M059J (cell line): ENCODE measurements around the gene TMEM121. TPM values are rescaled to one million over a fixed set of nuclear protein-coding genes. Genes with fewer than 3 reads are reported as not detected.
A peak's percentile ranks its signal among the peaks of the same experiment; 100 is the strongest.
"Not testable (repeated sequence)": the region's sequence is repeated elsewhere in the genome, so short reads cannot be mapped to it uniquely, and the experiment has no call there.

Experiments used
- DNase-seq: peaks from one replicate; pipeline ENCODE4 v3.0.0-alpha.2; 2012; ENCODE audit warnings: low read depth
- total RNA-seq: library from RNA; depleted of rRNA; stranded (reverse); fragments of >200 nt; shearing (Covaris generic); gene quantifications from 2 replicates; pipeline ENCODE4 v1.2.3, GENCODE V29; 2014

The TMEM121 gene
- total RNA-seq, 1 experiment from 2014 or later: 5.4 TPM

DNA sequence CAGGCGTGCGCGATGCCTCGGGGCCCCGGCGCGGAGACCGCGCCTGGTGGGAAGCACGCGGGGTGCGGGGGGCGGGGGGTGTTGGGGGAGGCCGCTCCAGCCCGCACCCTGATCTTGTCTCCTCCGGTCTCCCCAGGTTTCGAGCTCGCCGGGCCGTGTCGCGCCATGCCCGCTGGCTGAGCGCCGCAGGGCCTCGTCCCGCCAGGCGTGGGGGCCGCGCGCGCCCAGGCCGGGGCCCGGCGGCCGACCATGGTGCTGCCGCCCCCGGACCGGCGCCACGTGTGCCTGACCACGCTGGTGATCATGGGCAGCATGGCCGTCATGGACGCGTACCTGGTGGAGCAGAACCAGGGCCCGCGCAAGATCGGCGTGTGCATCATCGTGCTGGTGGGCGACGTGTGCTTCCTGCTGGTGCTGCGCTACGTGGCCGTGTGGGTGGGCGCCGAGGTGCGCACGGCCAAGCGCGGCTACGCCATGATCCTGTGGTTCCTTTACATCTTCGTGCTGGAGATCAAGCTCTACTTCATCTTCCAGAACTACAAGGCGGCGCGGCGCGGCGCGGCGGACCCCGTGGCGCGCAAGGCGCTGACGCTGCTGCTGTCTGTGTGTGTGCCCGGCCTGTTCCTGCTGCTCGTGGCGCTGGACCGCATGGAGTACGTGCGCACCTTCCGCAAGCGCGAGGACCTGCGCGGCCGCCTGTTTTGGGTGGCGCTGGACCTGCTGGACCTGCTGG is 2.4 kb downstream of the TMEM121 start:
- DNase-seq: no peak

DNA sequence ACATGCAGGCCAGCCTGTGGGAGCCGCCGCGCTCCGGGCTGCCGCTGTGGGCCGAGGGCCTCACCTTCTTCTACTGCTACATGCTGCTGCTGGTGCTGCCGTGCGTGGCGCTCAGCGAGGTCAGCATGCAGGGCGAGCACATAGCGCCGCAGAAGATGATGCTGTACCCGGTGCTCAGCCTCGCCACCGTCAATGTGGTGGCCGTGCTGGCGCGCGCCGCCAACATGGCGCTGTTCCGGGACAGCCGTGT is 2.9 kb downstream of the TMEM121 start:
- DNase-seq: no peak

DNA sequence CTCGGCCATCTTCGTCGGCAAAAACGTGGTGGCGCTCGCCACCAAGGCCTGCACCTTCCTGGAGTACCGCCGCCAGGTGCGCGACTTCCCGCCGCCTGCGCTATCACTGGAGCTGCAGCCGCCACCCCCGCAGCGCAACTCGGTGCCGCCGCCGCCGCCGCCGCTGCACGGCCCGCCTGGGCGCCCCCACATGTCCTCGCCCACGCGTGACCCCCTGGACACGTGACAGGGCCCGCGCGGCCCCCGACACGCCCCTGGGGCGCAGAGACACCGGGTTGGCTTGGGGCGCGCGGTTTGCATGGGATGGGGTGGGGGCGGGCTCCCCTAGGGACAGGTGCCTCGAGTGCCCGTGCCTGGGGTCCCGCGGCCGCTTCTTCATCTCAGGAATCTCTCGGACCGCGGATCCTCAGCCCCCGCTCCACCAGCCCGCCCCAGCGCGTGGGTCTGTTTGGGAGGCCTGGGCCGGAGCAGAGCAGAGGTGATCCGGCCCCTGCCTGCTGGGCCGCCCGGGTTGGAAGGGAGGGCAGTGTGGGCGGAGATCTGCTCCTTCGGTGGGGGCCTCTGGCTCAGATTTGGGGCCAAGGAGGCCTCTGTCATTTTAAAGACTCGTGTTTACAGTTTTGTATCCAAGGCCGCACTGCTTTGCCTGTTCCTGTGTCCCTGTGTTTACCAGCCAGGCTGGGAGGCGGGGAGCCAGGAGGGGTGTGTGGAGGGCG is 3.3 kb downstream of the TMEM121 start:
- no peak for DNase-seq

DNA sequence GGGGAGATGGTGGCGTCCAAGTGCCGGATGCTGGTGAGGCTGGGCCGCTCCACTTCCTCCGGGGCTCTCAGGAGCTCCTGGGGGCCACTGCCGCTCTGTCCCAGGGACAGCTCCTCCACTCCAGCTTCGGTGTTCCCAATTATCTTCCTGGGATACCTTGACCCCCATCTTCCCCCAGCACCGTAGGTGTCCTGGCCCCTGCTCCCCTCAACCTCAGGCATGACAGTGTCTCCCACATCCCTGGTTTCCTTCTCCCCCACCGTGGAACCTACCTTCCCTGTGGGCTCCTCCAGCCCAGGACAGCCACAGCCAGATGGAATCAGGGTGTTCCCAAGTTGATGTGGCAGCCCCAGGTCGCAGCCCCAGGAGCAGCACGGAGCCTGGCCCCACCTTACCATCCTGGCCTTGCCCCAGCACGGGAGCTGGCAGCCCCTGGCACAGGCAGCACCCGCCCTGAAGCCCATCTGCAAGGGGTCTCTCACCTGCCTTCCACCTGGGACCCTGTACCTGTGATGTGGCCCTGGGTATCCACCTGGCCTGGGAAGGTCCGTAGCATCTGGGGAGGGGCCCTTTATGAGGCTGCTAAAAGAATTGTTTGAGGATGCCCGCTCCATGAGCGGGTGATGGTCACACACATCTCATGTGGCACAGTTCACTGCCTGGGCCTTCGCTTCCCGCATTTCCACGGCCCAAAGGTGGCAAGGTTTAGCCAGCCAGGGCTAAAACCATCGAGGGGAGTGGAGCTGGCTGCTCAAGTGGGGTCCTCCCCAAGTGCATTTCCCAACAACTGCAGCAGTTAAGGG is 4.1 kb downstream of the TMEM121 start:
- DNase-seq: no peak

DNA sequence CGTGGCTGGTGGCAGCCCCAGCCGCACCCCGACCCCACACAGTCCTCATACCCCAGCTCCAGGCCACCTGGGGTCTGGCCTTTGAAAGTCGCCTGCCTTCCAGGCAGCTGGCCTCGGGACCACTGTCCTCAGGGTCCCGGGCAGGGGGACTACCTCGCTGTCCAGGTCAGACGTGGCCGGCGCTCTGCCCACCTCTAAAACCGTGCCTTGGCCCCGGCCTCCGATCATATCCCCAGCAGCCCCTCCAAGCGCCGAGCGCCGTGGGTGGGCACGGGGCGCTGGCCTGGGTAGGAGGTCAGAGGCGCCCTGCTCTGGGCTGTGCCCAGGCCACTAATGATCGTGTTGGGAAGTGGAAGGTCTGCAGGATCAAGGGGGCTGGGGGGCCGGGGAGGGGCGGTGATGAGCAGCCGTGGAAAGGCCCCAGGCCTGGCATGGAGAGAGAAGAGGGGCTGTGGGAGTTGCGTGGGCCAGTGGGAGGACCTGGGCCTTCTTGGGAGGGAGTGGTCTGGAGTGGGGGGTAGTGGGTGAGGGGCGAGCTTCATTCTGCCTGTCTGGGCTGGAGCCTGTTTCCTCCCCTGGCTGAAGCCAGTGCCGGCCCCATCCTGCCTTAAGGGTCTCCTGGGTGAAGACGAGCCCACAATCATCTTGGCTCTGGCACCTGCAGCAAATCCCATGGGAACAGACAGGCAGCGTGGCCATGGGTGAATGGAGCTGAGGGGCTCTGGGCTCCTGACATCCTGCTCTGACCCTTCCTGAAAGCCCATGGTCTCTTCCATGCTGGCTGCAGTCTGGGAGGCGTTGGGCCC is 4.9 kb downstream of the TMEM121 start:
- no peak for DNase-seq

DNA sequence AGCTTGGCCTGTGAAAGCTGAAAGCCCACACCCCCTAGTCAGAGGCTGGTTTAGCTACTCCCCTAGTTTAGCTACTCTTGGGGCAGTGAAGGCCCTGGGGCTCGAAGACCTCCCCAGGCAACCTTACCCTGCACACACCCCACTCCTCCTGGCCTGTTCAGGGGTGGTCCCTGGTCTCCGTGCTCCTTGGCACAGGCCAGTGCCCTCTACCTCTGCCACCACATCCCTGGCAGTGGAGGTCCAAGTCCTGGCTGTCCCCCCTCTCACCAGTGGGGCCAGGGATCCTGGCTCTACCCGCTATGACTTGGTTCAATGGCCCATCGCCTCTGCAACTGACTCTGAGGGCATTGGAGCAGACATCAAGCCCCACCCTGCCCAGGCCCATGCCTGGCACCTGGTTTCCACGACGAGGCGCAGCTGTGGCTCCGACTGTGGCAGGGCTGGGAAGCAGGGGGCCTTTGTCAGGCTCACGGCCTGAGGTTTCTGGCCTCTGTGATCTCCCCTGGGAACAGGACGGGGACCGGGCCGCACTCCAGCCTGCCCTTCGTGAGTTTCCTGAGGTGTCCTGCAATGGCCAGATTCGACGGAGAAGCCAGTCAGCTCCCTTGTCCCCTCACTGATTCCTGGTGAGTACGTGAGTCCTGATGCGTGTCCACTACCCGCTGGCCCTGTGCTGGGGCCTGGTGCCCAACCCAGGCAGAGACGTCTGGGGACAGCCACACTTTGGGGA is 5.7 kb downstream of the TMEM121 start:
- DNase-seq: no peak

DNA sequence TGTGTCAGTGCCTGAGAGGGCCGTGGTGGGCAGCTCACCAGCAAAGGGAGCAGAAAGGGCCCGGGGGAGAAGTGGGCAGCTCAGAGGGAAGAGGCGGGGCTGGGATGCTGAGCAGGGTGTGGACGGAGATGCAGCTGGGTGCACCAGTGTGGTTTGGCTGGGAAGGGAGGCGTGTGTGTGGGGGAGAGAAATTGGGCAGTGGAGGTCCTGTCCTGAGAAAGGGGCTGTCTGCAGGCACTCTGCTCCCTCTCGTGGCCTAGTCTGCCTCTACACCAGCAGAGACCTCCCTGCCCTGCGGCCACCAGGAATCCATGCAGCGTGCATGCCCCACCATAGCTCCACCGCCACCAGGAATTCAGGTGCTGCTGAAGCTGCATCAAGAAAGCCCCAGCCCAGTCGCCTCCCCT is 6.4 kb downstream of the TMEM121 start:
- DNase-seq: peak; percentile 7

DNA sequence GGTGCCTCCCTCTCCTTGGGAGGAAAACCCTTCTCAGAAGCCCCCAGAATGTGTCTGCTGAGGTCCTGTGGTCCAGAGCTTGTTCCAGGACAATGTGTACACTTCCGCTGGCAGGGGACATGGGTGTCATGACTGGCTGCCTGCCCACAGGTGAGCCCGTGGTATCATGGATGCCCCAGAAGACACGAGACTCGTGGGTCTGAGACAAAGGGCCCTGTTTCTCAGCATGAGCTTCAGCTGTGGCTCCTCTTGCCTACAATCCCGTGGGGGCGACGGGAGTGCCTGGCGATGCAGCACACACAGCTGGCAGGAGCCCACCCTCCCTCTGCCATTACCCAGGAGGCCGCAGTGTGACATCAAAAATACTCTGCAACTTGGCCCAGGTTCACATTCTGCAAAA is 7.0 kb downstream of the TMEM121 start:
- DNase-seq: no peak

DNA sequence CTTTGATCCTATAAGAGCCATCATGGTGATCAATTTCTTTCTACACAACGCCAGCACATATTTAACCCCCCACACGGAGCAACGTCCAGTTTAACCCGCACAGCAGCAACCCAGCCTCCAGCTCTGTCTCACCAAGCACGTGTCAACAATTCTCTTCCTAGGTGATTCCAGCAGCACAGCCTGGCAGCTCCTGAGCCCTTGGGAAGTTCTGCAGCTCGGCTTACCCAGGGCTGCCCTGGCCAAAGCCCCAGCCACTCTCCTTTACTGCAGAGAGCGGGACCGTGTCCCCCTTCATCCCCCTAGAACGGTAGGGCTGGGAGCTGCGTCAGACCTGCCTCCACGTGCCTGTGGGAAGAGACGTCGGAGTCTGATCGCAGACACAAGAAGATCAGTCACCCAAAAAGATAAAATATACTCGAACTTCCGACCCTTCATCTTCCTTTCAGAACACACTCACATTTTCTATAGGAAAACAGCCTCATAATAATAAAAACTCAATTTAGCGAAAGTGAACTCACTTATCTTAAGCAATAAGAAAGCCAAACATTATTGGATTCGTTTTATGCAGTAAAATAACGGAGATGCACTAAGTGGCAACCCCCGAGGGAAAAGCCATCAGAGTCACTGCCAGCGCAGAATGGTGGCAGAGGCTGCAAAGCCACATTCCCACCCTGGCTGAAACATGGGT is 7.6 kb downstream of the TMEM121 start:
- DNase-seq: no peak

DNA sequence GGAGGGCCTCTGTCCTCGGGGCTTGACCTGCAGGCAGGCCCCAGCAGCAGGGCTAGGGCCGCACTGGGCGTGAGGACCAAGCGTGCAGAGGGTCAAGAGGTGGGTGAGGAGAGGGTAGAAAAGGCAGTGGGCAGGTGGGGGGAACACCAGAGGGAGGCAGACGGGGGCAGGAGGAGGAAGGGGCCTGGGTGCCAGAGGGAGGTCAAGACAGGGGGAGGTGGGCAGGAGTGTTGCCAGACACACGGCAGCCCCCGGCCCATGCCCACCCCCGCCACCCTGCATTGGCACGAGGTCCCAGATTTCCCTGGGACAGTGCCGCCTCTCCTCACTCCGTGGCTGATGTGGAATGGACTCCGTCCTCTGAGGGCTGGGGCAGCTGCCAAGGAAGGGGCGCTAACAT is 8.2 kb downstream of the TMEM121 start:
- no peak for DNase-seq

DNA sequence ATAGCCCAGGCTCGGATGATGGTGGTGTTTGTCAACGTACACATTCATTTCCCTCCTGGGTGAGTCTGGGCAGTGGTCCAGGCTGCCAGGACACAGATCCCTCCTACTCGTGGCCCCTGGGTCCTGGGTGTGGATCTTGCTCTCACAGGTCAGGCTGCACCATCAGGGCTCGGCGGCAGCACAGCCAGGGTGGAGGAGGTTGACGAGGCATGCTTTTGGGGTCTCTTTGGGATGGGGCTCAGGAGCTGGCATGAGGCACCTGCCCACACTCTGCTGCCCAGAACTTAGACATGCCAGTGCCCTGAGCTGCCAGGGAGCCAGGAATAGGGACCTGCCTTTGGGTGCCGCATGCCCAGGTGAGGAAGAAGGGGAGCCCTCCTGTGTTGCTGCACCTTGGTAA is 9.7 kb downstream of the TMEM121 start:
- no peak for DNase-seq

DNA sequence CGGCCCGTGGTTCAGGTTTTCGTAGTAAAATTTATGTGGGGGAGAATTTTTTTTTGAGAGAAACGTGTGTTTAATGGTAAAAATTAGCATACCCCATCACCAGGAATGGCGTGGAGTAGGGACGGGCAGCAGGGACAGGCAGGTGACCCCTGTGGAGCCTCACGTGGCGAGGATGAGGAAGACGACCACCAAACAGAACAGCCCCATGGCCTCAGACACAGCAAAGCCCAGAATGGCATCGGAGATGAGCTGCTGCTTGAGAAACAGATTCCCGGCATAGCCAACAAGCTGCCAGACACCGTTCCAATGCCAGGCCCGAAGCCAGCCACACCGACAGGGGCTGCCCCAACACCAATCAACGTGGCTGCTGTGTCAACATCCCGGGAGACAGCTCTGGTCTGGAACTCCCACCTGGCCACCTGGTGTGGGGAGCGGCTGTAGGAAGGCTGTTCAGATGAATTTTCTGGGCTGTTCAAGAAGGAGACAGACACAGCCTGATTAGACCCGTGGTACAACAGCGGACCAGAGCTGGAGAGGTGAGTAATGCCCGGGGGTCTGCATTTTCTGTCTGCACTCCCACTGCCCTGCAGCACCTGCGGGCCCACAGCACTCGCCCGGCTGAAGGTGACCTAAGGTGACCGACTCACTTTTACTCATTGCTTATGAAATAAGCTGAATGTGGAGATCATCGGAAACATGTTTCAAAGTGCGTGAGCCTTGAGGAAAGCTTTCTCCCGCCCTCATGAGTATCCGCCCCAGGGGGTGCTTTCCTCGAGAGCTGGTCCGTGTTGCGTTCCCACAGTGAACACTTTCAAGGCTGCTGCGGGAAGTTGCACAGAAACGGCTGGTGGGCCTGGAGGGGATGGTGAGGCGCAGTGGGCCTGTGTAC is 10.6 kb downstream of the TMEM121 start:
- DNase-seq: no peak

DNA sequence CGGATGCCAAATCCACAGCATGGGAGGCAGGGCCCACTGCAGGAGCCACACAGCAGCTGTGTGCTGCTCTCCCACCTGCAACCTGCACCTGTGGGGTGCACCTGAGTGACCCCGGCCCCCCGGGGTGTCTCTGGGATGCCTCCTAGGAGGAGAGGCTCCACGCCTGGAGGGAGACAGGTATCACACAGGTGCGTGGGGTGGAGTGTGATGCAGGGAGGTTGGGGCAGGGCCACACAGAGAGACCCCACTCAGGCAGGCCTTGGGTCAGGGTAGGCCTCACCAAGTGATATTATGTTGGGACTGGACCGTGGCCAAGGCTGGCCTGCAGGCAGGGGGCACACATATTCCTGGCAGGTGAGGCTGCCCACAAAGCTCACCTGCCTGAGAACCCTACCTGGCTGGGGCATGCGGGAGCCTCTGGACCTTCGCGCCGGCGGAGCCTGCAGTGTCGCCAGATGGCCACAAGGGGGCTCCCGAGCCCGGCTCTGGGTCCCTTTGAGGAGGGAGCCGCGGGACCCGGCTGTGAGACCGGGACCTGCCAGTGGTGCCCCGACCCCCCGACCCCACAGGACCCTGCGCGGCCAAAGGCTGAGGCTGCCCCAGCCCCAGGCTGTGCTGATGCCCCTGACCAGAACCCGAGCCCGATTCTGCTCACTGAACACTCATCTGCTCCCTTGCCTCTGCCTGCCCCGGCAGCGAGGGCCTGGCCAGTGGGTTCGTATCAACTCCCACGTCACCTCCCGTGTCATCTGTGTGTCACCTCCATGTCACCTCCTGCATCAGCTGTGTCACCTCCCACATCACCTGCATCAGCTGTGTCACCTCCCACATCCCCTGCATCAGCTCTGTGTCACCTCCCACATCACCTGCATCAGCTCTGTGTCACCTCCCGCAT is 11.4 kb downstream of the TMEM121 start:
- DNase-seq: peak; percentile 8

DNA sequence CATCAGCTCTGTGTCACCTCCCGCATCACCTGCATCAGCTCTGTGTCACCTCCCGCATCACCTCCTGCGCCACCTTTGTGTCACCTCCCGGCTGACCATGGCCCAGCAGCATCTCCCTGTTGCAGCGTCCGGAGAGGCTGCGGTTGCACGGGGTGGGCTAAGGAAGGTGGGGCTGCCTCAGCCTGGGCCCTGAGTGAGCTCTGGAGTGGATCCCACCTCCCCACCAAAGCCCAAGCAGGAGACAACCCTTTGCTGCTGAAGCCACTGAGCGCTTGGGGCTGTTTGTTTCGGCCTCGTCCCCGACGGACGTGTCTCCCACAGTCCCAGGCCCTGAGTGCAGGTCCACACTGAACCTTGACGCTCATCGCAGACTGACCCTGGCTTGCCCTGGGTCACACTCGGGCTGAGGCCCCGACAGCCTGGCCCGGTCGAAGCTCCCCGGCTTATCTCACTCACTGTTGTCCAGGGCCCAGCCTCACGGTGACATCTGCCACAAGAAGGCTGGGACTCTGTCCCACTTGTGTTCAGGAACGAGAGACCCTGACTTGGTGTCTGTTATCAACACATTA is 12.2 kb downstream of the TMEM121 start:
- DNase-seq: no peak

DNA sequence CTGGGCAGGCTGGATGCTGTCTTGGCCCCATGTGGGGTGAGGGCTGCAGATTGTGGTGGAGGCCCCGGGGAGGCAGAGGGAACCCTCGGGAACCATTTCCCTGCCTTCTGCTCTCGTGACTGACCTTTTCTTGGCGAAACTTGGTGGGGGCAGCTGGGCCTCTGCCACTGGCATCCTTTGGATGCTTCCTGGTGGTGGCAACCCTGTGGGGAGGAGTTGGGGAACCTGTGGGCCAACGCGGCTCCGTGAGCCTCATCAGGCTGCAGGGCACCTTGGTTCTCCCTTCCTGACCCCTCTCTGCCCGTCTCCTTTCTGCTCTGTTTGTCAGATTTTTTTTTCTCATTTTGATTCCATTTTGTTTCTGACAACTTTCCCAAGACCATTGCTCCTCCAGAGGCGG is 14.4 kb downstream of the TMEM121 start:
- no peak for DNase-seq

DNA sequence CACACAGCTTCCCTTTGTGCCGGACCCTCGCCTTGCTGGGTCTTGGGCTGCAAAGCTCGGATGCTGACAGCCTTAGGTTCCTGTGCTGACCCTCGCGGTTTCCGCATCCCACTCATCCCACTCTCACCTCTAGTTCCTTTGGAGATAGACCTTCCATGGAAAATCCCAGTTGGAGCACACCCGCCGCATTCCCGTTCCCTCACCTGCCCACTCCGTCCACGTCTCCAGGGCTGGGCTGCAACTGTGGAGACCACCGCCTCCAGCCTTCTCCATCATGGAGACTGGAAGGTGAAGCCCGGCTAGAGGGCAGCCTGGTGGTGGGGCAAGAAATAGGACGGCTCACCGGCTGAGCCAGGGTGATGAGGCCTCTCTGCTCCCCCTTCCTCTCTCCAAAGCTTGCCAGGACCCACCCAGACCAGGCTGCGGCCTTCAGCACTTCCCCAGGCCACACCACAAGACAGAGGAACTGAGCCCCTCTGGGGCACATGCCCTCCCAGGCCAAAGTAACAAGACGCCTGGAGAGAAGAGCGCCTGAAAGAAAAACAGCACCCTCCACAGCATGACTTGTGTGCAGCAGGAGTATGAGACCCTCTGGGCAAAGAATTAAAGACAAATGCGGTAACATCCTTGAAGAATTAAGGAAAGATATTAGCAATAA is 15.0 kb downstream of the TMEM121 start:
- no peak for DNase-seq

DNA sequence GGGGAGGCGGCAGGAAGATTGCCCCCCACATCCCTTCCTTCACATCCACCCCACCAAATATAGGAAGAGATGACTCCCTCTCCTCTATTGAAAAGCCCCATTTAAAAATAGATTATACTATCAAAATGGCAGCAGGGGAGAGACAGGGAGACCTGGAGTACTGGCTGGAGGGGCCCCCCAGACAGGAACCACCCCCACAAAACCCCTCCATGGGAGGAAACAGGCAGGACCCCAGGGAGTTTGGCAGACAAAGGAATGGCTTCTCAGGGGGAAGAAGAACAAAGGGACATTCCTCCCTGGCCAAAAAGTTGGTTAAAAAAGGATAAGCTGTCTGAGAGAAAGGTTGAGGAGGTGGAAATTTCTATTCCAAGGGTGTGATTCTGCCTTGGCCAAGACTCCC is 19.3 kb downstream of the TMEM121 start:
- not testable (repeated sequence) for DNase-seq

DNA sequence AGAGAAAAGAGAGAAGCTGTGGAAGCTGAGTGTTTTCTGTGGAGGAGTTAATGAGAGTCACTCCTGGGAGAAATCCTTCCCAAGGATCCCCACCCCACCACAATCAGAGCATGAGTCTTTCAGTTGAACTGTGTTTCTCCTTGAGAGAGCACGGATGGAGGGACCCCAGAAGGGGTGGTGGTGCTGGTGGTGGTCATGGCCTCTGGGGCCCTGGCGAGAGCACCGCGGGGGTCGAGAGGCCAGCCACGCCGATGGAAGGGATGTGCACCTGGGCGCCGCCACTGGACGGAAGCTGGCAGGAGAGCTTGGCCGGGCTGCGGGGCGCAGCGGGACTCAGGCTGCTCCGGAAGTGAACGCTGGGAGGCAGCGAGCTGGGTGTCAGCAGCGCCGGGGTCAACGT is 20.0 kb downstream of the TMEM121 start:
- not testable (repeated sequence) for DNase-seq
